Activated CD4-positive, alpha-beta memory T cell treated with anti-CD3 and anti-CD28 coated beads for 36 hours (primary cell): ENCODE results near the gene MMRN2. TPM values are rescaled to one million over a fixed set of nuclear protein-coding genes. Genes with fewer than 3 reads are reported as not detected.
"Not testable (repeated sequence)": the region's sequence is repeated elsewhere in the genome, so short reads cannot be mapped to it uniquely, and the experiment has no call there.

Source experiments
- CTCF ChIA-PET: fragments of 350-600 bp; sonication (Branson Sonifier 250); formaldehyde crosslinking; loops from one replicate; lab custom pipeline; 2021; ENCODE audit warnings: antibody characterized with exemption, inconsistent platforms; lab: Charles Lee
- POLR2A ChIA-PET: fragments of 350-600 bp; sonication (Branson Sonifier 250); formaldehyde crosslinking; loops from one replicate; lab custom pipeline; 2021; ENCODE audit warnings: antibody characterized with exemption; lab: Charles Lee
- DNase-seq: peaks from one replicate; pipeline ENCODE4 v3.0.0-alpha.2; 2020
- H3K27ac Mint-ChIP-seq: one replicate; pipeline ENCODE4 v1.8.0; 2021; ENCODE audit warnings: mixed read lengths
- H3K27me3 Mint-ChIP-seq: one replicate; pipeline ENCODE4 v1.8.0; 2021; ENCODE audit warnings: mixed read lengths
- H3K36me3 Mint-ChIP-seq: one replicate; pipeline ENCODE4 v1.8.0; 2021; ENCODE audit warnings: mixed read lengths
- H3K4me1 Mint-ChIP-seq: one replicate; pipeline ENCODE4 v1.8.0; 2021; ENCODE audit warnings: low read depth, mixed read lengths
- H3K4me3 Mint-ChIP-seq: one replicate; pipeline ENCODE4 v1.8.0; 2021; ENCODE audit warnings: mild to moderate bottlenecking, mixed read lengths
- H3K9me3 Mint-ChIP-seq: one replicate; pipeline ENCODE4 v1.8.0; 2021; ENCODE audit warnings: mixed read lengths
- intact Hi-C: fragments of 100-400 bp; cut with micrococcal nuclease; formaldehyde crosslinking; loops from one replicate; pipeline ENCODE4 v1.15.1; 2023
- total RNA-seq, 2 experiments: library from RNA; stranded (reverse); gene quantifications; one replicate each; pipeline ENCODE4 v1.2.3, GENCODE V29; 2021

MMRN2 gene, protein sequence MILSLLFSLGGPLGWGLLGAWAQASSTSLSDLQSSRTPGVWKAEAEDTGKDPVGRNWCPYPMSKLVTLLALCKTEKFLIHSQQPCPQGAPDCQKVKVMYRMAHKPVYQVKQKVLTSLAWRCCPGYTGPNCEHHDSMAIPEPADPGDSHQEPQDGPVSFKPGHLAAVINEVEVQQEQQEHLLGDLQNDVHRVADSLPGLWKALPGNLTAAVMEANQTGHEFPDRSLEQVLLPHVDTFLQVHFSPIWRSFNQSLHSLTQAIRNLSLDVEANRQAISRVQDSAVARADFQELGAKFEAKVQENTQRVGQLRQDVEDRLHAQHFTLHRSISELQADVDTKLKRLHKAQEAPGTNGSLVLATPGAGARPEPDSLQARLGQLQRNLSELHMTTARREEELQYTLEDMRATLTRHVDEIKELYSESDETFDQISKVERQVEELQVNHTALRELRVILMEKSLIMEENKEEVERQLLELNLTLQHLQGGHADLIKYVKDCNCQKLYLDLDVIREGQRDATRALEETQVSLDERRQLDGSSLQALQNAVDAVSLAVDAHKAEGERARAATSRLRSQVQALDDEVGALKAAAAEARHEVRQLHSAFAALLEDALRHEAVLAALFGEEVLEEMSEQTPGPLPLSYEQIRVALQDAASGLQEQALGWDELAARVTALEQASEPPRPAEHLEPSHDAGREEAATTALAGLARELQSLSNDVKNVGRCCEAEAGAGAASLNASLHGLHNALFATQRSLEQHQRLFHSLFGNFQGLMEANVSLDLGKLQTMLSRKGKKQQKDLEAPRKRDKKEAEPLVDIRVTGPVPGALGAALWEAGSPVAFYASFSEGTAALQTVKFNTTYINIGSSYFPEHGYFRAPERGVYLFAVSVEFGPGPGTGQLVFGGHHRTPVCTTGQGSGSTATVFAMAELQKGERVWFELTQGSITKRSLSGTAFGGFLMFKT
- not detected for total RNA-seq

DNA sequence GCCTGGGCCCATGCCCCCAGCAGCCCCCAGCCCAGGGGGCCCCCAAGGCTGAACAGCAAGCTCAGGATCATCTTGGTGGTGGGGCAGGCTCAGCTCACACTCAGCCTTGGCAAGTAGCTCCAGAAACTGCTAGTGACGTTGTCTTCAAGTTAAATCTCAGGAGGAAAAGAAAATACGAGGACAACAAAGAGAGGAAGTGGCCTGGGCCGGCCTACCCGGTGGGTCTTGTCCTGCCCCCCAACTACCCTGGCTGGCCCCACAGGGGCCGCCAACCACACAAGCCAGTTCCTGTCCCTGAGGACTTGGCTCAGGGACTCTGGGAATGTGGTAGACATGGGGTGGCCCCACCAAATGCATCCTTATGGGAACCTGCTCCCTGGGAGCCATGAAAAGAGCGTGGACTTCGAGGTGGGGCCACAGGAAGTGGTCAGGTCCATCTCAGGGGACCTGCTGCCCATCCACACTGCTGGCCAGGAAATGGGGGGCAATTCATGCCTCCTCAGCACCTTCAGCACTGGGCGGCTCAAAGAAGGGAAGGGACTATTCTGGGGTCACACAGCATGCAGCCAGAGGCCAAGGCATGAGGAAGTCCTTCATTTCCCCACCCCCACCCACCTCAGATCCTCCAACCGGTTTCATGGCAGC is at the start of gene MMRN2:
MMRN2 (minus strand) TSS at position 145 of the 645 bp plus-strand sequence; CDS start at position 71, 74 bp downstream.
- POLR2A ChIA-PET: no interaction called here
- H3K4me3 Mint-ChIP-seq: no peak within 1 kb of the TSS
- CTCF ChIA-PET: interaction anchor here (0.8 kb wide), 1 partner anchor 9 kb away, joined by 4 read pairs; no protein-coding TSS in a partner anchor
- H3K9me3 Mint-ChIP-seq: peaks cover 8% of the 10 kb centered on the region
- H3K36me3 Mint-ChIP-seq: no peaks in the 10 kb centered on the region
- H3K4me1 Mint-ChIP-seq: no peaks in the 10 kb centered on the region
- intact Hi-C loops: no loop called here
- H3K27ac Mint-ChIP-seq: no peak within 1 kb of the TSS
- no peaks in the 10 kb centered on the region for H3K27me3 Mint-ChIP-seq
- DNase-seq: no peak

DNA sequence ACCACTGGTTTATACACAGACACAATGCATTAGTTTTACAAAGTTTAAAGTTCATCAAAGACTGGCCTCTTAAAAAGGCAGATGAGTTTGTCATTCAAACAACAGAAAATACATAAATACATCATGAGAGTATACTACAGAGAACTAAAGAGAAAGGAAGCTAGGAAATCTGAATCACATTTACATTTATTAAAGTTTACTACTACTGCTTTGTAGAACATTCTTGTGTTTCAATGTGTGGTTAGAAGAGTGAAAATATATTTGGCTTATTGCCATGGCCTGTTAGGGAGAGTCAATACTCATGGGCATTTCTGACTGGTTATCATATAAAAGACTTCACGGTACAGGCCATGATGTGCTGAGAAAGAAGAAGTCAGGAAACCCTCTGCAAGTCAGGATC is 49.7 kb upstream of the MMRN2 start:
- H3K4me3 Mint-ChIP-seq, H3K27me3 Mint-ChIP-seq, DNase-seq, POLR2A ChIA-PET, H3K27ac Mint-ChIP-seq, CTCF ChIA-PET, intact Hi-C loops, H3K4me1 Mint-ChIP-seq, H3K36me3 Mint-ChIP-seq, H3K9me3 Mint-ChIP-seq: not testable (repeated sequence)

DNA sequence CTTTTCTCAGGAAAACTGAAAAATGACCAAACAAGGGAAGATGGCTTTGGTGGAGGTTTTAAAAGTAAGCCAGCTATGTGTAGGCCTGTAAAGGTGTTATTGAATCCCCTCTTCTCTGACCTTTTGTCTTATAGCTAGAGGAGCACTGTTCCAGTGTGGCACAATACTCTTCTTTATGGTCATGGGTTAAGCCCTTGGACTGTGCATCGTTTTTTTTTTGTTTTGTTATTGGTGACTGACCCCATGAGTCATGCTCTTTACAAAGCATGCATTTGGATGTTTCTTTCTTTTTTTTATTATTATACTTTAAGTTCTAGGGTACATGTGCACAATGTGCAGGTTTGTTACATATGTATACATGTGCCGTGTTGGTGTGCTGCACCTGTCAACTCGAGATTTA is 43.1 kb upstream of the MMRN2 start:
- H3K9me3 Mint-ChIP-seq: no peaks in the 10 kb centered on the region
- peaks cover 1% of the 10 kb centered on the region for H3K27me3 Mint-ChIP-seq
- no peaks in the 10 kb centered on the region for H3K4me1 Mint-ChIP-seq
- no peaks in the 10 kb centered on the region for H3K36me3 Mint-ChIP-seq
- H3K27ac Mint-ChIP-seq: no peak overlapping the region
- ChIA-PET POLR2A (no interaction called here), CTCF (no interaction called here)
- no peak overlapping the region for H3K4me3 Mint-ChIP-seq
- no peak for DNase-seq
- intact Hi-C loops: no loop called here

DNA sequence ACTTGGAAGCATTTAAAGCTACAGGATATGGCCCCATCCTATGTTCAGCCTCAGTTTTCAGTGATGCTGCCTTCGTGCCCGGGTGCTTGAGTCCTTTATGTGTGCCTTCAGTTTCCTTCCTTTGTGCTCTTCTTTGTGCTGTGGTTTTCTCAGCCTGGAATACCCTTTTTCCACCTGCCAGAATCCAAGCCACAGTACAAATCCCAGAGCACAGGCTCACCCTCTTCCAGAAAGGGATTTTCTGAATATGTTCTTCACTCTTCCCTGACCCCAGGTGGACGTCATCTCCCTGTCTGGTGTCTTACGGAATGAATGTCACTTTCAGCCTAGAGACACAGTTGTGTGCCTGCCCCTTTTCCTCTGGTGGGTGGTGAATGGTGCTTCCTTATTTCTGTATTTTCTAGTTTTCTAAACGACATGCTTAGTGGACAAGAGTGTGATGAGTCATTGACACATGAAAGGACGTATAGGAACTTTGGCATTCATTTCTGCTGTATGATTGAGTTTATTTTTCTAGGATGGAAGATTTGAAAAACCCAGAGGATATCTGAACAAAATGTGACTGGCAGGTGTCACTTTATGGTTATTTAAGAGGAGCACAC is 42.5 kb upstream of the MMRN2 start:
- H3K36me3 Mint-ChIP-seq, POLR2A ChIA-PET, H3K4me1 Mint-ChIP-seq, intact Hi-C loops, H3K4me3 Mint-ChIP-seq, H3K9me3 Mint-ChIP-seq, CTCF ChIA-PET, DNase-seq, H3K27ac Mint-ChIP-seq, H3K27me3 Mint-ChIP-seq: not testable (repeated sequence)

DNA sequence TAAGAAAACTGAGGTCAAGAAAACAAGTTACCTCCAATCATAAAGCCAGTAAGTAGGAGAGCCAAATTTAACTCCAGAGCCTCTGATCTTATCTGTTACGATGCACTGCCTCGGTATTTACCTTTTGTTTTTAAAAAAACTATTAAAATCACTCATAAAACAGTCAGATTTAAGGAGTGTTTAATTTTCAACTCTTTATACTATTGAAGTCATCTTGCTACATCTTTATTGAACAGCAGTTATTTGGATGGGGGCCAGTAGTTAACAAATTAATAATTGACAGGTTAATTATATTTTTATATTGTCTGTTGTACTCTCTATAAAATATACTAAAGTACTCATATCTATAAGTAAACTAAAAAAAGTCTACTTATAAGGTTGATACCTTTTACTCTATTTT is 35.5 kb upstream of the MMRN2 start:
- H3K27ac Mint-ChIP-seq: no peak overlapping the region
- H3K9me3 Mint-ChIP-seq: no peaks in the 10 kb centered on the region
- H3K27me3 Mint-ChIP-seq: peaks cover 7% of the 10 kb centered on the region
- no peak overlapping the region for H3K4me3 Mint-ChIP-seq
- no peaks in the 10 kb centered on the region for H3K36me3 Mint-ChIP-seq
- DNase-seq: no peak
- intact Hi-C loops: no loop called here
- POLR2A ChIA-PET: no interaction called here
- CTCF ChIA-PET: no interaction called here
- no peaks in the 10 kb centered on the region for H3K4me1 Mint-ChIP-seq

DNA sequence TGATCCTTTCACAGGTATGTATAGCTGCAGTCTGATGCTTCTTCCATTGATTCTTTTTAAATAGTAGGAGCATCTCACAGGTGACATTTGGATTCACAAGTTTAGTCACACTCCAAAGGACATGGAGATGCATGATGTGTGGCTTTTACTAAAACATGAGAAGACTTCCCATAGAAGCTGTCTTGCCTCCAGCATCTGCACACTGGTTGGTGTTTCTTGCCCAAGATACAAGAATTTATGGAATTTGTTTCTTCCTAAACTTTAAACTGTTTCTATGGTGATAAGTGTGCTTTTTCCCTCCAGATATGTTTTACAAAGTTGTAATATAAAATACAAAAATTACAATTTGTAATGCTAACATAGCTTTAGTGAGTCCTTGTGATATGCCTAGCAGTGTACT is 35.0 kb upstream of the MMRN2 start:
- Mint-ChIP-seq H3K36me3 (no peaks in the 10 kb centered on the region), H3K4me3 (no peak overlapping the region), H3K9me3 (no peaks in the 10 kb centered on the region), H3K27me3 (peaks cover 7% of the 10 kb centered on the region), H3K4me1 (no peaks in the 10 kb centered on the region), H3K27ac (no peak overlapping the region)
- DNase-seq: no peak
- intact Hi-C loops: no loop called here
- ChIA-PET POLR2A (no interaction called here), CTCF (no interaction called here)

DNA sequence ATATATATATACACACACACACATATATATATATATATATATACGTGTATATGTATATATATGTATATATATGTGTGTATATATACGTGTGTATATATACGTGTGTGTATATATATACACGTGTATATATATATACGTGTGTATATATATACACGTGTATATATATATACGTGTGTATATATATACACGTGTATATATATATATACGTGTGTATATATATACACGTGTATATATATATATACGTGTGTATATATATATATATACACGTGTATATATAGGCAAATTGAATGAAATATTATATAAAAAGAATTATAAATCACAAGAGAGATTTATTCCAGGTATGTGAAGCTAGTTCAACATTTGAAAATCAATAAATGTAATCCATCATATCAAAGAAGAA is 33.9 kb upstream of the MMRN2 start:
- H3K36me3 Mint-ChIP-seq, CTCF ChIA-PET, H3K27ac Mint-ChIP-seq, H3K9me3 Mint-ChIP-seq, H3K4me3 Mint-ChIP-seq, intact Hi-C loops, POLR2A ChIA-PET, H3K4me1 Mint-ChIP-seq, H3K27me3 Mint-ChIP-seq, DNase-seq: not testable (repeated sequence)

DNA sequence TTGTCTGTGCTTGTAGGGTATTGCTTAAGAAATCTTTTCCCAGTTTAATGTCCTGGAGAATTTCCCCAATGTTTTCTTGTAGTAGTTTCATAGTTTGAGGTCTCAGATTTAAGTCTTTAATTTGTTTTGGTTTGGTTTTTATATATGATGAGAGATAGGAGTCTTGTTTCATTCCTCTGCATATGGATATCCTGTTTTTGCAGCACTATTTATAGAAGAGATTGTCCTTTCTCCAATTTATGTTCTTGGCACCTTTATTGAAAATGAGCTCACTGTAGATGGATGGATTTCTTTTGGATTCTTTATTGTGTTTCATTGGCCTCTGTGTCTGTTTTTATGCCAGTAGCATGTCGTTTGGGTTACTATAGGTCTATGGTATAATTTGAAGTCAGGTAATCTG is 31.1 kb upstream of the MMRN2 start:
- no peaks in the 10 kb centered on the region for H3K36me3 Mint-ChIP-seq
- no peak for DNase-seq
- intact Hi-C loops: no loop called here
- ChIA-PET CTCF (interaction anchor here (1.4 kb wide), 1 partner anchor 22 kb away, joined by 4 read pairs; no protein-coding TSS in a partner anchor), POLR2A (no interaction called here)
- H3K27ac Mint-ChIP-seq: no peak overlapping the region
- no peaks in the 10 kb centered on the region for H3K9me3 Mint-ChIP-seq
- no peaks in the 10 kb centered on the region for H3K4me1 Mint-ChIP-seq
- H3K4me3 Mint-ChIP-seq: no peak overlapping the region
- peaks cover 7% of the 10 kb centered on the region for H3K27me3 Mint-ChIP-seq

DNA sequence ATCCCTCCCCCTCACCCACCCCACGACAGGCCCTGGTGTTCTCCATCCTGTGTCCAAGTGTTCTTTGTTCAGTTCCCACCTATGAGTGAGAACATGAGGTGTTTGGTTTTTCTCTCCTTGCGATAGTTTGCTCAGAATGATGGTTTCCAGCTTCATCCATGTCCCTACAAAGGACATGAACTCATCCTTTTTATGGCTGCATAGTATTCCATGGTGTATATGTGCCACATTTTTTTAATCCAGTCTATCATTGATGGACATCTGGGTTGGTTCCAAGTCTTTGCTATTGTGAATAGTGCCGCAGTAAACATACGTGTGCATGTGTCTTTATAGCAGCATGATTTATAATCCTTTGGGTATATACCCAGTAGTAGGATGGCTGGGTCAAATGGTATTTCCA is 27.1 kb upstream of the MMRN2 start:
- DNase-seq, H3K27ac Mint-ChIP-seq, CTCF ChIA-PET, POLR2A ChIA-PET, intact Hi-C loops, H3K36me3 Mint-ChIP-seq, H3K27me3 Mint-ChIP-seq, H3K4me1 Mint-ChIP-seq, H3K4me3 Mint-ChIP-seq, H3K9me3 Mint-ChIP-seq: not testable (repeated sequence)

DNA sequence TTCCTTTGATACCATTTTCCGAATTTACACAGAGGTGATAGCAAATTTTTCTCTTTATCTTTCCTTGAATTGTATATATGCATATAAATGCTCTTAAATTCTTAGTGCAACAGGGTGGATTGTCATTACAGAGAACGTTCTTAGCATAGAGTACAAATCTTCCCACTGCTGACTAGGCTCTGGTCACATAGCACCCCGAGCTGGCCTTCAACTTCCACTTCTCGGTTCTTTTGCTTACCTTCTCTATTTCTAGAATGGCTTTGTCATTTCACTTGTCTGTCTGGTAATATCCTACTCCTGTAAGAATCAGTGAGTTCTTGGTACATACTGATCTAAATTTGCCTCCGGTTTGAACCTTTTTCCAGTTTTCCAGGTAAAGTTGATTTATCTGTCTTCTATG is 24.3 kb upstream of the MMRN2 start:
- no peaks in the 10 kb centered on the region for H3K4me1 Mint-ChIP-seq
- intact Hi-C loops: no loop called here
- ChIA-PET POLR2A (no interaction called here), CTCF (no interaction called here)
- DNase-seq: no peak
- H3K27ac Mint-ChIP-seq: no peak overlapping the region
- no peaks in the 10 kb centered on the region for H3K36me3 Mint-ChIP-seq
- H3K4me3 Mint-ChIP-seq: no peak overlapping the region
- no peaks in the 10 kb centered on the region for H3K27me3 Mint-ChIP-seq
- H3K9me3 Mint-ChIP-seq: no peaks in the 10 kb centered on the region

DNA sequence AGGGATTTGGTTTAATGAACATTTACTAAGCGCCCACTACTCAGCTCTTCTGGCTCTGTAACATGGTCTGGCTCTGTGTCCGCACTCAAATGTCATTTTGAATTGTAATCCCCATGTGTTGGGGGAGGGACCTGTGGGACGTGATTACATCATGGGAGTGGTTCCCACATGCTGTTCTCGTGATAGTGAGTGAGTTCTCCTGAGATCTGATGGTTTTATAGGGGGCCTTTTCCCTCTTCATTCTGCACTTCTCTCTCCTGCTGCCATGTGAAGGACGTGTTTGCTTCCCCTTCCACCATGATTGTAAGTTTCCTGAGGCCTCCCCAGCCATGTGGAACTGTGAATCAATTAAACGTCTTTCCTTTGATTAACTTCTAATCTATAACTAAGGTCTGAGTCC is 23.6 kb upstream of the MMRN2 start:
- intact Hi-C loops, H3K9me3 Mint-ChIP-seq, H3K36me3 Mint-ChIP-seq, H3K27ac Mint-ChIP-seq, H3K27me3 Mint-ChIP-seq, POLR2A ChIA-PET, H3K4me1 Mint-ChIP-seq, DNase-seq, CTCF ChIA-PET, H3K4me3 Mint-ChIP-seq: not testable (repeated sequence)

DNA sequence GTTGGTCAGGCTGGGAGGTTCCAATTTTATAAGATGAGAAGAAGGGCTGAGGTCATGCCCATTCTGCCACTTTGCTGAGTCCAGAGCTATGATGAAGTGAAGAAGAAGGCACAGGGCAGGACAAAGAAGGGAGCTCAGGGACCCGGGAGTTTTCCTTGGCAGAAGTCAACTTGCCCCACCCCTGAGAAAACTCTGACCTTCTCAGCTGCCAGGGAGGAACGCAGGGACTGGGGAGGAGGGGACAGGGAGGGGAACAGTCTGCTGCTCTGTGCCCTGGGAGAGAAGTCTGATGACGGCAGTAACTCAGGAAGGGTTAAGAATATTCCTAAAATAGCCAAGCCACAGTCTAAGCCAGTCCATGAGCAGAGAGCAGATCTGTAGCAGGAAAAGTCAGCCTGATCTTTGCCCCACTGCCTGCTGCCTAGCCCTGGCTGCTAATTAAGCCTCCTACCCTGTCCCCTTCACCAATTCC is 22.6 kb upstream of the MMRN2 start:
- CTCF ChIA-PET: interaction anchor here (1.0 kb wide), 1 partner anchor 20 kb away, joined by 3 read pairs; no protein-coding TSS in a partner anchor
- Mint-ChIP-seq H3K27me3 (no peaks in the 10 kb centered on the region), H3K4me3 (no peak overlapping the region), H3K4me1 (no peaks in the 10 kb centered on the region), H3K9me3 (no peaks in the 10 kb centered on the region), H3K36me3 (no peaks in the 10 kb centered on the region), H3K27ac (no peak overlapping the region)
- intact Hi-C loops: no loop called here
- POLR2A ChIA-PET: no interaction called here
- DNase-seq: no peak
